Cardiac muscle cell (in vitro differentiated cells and primary cell): ENCODE results near the gene PDHX. TPM values are rescaled to one million over a fixed set of nuclear protein-coding genes. Genes with fewer than 3 reads are reported as not detected.

ENCODE experiments used
- DNase-seq, 2 donors: peaks; one replicate each; pipeline versions ENCODE4 v3.0.0 to v3.0.0-alpha.2; 2010 to 2017; ENCODE audit warnings: low read depth in 1 of 2, low spot score in 1 of 2
- H3K27ac ChIP-seq: fragments of 200-600 bp; sonication (generic); 2 replicates; pipeline ENCODE4 v1.5.1; 2016
- H3K27me3 ChIP-seq: fragments of 200-600 bp; sonication (generic); 2 replicates; pipeline ENCODE4 v1.6.0; 2016; ENCODE audit warnings: control low read depth
- H3K36me3 ChIP-seq: fragments of 200-600 bp; sonication (generic); 2 replicates; pipeline ENCODE4 v1.5.1; 2016; ENCODE audit warnings: control low read depth
- H3K4me1 ChIP-seq: fragments of 200-600 bp; sonication (generic); 2 replicates; pipeline ENCODE4 v1.8.1; 2017; ENCODE audit warnings: low read depth, mild to moderate bottlenecking, mixed run types
- H3K4me3 ChIP-seq: fragments of 200-600 bp; sonication (generic); 2 replicates; pipeline ENCODE4 v1.5.1; 2016; ENCODE audit warnings: mild to moderate bottlenecking
- H3K9me3 ChIP-seq: fragments of 200-600 bp; sonication (generic); 2 replicates; pipeline ENCODE4 v1.5.1; 2017; ENCODE audit warnings: low read depth, mild to moderate bottlenecking, control low read depth
- polyA plus RNA-seq: library from polyadenylated mRNA; unstranded; fragments of >200 nt; fragmentation: Nextera tagmentation; extraction: Ambion mirVana; gene quantifications from 2 replicates; pipeline ENCODE4 v1.2.1, GENCODE V29; 2016
- total RNA-seq: library from RNA; depleted of rRNA; stranded (reverse); fragments of >200 nt; gene quantifications from 2 replicates; pipeline ENCODE4 v1.2.3, GENCODE V29; 2016
- TF ChIP-seq, protein P1 (sequence below): IDR thresholded peaks from 2 replicates; pipeline ENCODE4 v1.5.1; 2012; ENCODE audit warnings: low read depth, mild to moderate bottlenecking, low read length

PDHX gene
- total and polyA plus RNA-seq, 2 experiments from 2014 or later: 69.9 to 87.1 TPM

DNA sequence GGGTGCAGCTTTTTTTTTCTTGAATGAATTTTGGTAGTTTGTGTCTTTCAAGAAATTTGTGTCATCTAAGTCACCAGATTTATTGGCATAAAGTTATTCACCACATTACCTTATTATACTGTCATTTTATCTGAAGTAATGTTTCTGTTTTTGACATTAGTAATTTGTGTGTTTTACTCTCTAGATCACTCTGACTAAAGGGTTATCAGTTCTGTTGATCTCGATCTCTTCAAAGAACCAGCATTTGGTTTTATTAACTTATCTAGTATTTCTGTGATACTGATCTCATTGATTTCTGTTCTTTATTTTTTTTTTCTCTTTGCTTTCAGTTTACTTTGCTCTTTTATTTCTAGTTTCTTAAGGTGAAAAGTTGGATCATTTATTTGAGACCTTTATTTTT is 55.5 kb downstream of the PDHX start:
- Histone ChIP-seq H3K36me3 (peaks cover 39% of the 10 kb centered on the region), H3K4me1 (no peaks in the 10 kb centered on the region), H3K4me3 (no peak overlapping the region), H3K9me3 (no peaks in the 10 kb centered on the region), H3K27ac (no peak overlapping the region), H3K27me3 (no peaks in the 10 kb centered on the region)
- DNase-seq: no peak
- TF ChIP-seq, protein P1, sequence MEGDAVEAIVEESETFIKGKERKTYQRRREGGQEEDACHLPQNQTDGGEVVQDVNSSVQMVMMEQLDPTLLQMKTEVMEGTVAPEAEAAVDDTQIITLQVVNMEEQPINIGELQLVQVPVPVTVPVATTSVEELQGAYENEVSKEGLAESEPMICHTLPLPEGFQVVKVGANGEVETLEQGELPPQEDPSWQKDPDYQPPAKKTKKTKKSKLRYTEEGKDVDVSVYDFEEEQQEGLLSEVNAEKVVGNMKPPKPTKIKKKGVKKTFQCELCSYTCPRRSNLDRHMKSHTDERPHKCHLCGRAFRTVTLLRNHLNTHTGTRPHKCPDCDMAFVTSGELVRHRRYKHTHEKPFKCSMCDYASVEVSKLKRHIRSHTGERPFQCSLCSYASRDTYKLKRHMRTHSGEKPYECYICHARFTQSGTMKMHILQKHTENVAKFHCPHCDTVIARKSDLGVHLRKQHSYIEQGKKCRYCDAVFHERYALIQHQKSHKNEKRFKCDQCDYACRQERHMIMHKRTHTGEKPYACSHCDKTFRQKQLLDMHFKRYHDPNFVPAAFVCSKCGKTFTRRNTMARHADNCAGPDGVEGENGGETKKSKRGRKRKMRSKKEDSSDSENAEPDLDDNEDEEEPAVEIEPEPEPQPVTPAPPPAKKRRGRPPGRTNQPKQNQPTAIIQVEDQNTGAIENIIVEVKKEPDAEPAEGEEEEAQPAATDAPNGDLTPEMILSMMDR: no peak

DNA sequence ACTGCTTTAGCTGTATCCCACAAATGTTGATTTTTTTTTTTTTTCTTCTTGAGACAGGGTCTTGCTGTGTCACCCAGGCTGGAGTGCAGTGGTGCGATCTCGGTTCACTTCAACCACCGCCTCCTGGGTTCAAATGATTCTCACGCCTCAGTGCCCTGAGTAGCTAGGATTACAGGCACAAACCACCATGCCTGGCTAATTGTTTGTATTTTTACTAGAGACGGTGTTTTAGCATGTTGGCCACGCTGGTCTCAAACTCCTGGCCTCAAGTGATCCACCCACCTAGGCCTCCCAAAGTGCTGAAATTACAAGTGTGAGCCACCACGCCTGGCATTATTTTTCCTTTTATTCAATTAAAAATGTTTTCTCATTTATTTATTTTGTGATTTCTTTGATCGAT is 55.9 kb downstream of the PDHX start:
- Histone ChIP-seq H3K27ac (no peak overlapping the region), H3K27me3 (no peaks in the 10 kb centered on the region), H3K4me1 (peaks cover 2% of the 10 kb centered on the region), H3K36me3 (peaks cover 39% of the 10 kb centered on the region), H3K4me3 (no peak overlapping the region), H3K9me3 (no peaks in the 10 kb centered on the region)
- DNase-seq: no peak
- TF ChIP-seq, protein P1: no peak

DNA sequence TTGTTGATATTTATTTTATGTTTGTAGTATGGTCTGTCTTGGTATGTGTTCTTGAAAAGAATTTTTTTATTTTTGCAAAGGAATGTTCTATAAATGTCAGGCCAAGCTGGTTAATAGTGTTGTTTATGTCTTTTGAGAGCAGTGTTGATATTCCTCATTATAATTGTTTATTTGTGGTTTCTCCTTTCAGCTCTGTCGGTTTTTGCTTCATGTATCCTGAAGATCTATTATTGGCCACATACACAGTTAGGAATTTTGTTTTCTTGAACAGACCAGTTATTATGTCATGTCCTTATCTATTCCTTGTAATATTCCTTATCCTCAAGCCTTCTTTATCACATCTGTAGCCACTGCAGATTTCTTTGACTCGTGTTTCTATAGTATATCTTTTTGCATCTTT is 56.5 kb downstream of the PDHX start:
- no peaks in the 10 kb centered on the region for H3K9me3 ChIP-seq
- no peak overlapping the region for H3K27ac ChIP-seq
- H3K4me3 ChIP-seq: no peak overlapping the region
- DNase-seq: peak in 1 of 2 donors; percentile 25
- TF ChIP-seq, protein P1: no peak
- peaks cover 39% of the 10 kb centered on the region for H3K36me3 ChIP-seq
- H3K4me1 ChIP-seq: peaks cover 4% of the 10 kb centered on the region
- no peaks in the 10 kb centered on the region for H3K27me3 ChIP-seq

DNA sequence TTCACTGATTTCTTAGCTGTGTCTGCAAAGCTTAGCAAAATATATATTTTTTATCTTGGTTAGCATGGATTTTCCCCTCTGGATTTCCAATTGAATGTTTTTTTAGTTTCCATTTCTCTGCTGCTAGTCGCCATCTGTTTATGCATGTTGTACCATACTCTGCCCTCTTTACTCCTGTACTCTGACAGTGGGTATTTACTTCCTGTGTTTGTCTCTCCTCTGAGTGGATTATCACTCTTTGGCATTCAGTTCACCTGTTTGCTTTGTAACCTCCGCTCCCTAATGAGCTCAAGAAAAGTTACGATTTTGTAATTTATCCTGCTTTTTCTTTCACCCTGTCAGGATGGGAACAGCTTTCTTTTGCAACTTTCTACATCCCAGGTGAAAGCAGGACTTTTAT is 59.1 kb downstream of the PDHX start:
- Histone ChIP-seq H3K27me3 (no peaks in the 10 kb centered on the region), H3K9me3 (no peaks in the 10 kb centered on the region), H3K36me3 (peaks cover 27% of the 10 kb centered on the region), H3K27ac (no peak overlapping the region), H3K4me3 (no peak overlapping the region), H3K4me1 (peaks cover 4% of the 10 kb centered on the region)
- DNase-seq: no peak
- TF ChIP-seq, protein P1: no peak

DNA sequence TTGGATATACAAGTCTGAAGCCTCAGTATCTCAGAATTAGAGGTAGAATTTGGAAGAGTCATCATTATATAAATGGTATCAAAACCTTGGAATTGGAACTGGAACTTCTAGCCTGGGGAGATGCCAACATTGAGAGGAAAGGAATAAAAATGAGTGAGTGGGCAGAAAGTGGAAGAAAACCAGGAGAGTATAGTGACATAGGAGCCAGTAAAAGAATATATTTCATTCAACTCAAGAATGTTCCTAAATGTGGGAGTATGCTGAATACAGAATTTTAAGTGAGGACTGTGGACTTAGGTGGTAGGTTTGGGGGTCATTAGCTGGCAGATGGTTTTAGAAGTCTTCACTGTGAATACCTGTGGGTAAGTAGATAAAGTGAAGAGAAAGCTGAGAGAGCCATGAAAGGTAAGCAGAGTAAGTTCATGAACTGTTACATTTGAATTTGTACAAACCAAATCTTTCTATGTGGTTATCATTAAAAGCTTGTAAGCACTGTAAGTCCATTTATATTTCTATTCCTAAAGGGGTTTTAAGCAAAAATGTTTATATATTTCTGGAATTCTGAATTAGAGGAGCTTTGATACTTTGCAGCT is 60.2 kb downstream of the PDHX start:
- DNase-seq: no peak
- TF ChIP-seq, protein P1: no peak

More for the DNA sequence above, 60.2 kb downstream of the PDHX start:
- no peak overlapping the region for H3K4me3 ChIP-seq
- H3K4me1 ChIP-seq: peaks cover 4% of the 10 kb centered on the region
- H3K27me3 ChIP-seq: no peaks in the 10 kb centered on the region
- H3K27ac ChIP-seq: no peak overlapping the region
- H3K36me3 ChIP-seq: peaks cover 20% of the 10 kb centered on the region
- no peaks in the 10 kb centered on the region for H3K9me3 ChIP-seq
